ENCODE measurements around the gene USP24.

USP24 gene

GRCh38 chr1:55246331-55246730 is 31.2 kb upstream of the USP24 start:
- no peaks in the 10 kb centered on the region for H3K4me1 ChIP-seq (ENCODE audit: control insufficient read depth, insufficient read depth, low read length)
- no peaks in the 10 kb centered on the region for H3K27me3 ChIP-seq (ENCODE audit: control insufficient read depth, insufficient read depth, low read length)
- H3K9me3 ChIP-seq (ENCODE audit: control insufficient read depth, insufficient read depth, low read length) = no peaks in the 10 kb centered on the region
- no peak overlapping the region for H3K4me3 ChIP-seq (ENCODE audit: low read length)
- no peak for DNase-seq (ENCODE audit: low read depth, low spot score)
- H3K36me3 ChIP-seq (ENCODE audit: control insufficient read depth, insufficient read depth, low read length) = no peaks in the 10 kb centered on the region
- no peak overlapping the region for H3K27ac ChIP-seq (ENCODE audit: low read length)

GRCh38 chr1:55245781-55246180 is 30.6 kb upstream of the USP24 start:
- no peak overlapping the region for H3K4me3 ChIP-seq (ENCODE audit: low read length)
- no CpG with 5 or more reads among the region's 4 CpGs for WGBS (ENCODE audit: insufficient coverage, insufficient read length)
- DNase-seq (ENCODE audit: low read depth, low spot score) = no peak

GRCh38 chr1:55244476-55245099 is 29.4 kb upstream of the USP24 start:
- Histone ChIP-seq H3K4me3 (ENCODE audit: low read length) (no peak overlapping the region), H3K27ac (ENCODE audit: low read length) (no peak overlapping the region), H3K36me3 (ENCODE audit: control insufficient read depth, insufficient read depth, low read length) (no peaks in the 10 kb centered on the region), H3K9me3 (ENCODE audit: control insufficient read depth, insufficient read depth, low read length) (no peaks in the 10 kb centered on the region), H3K27me3 (ENCODE audit: control insufficient read depth, insufficient read depth, low read length) (no peaks in the 10 kb centered on the region), H3K4me1 (ENCODE audit: control insufficient read depth, insufficient read depth, low read length) (no peaks in the 10 kb centered on the region)
- no peak for DNase-seq (ENCODE audit: low read depth, low spot score)
- WGBS (ENCODE audit: insufficient coverage, insufficient read length) = no CpG with 5 or more reads among the region's 6 CpGs

More at GRCh38 chr1:55245781-55246180, 30.6 kb upstream of the USP24 start:
- H3K27ac ChIP-seq (ENCODE audit: low read length) = no peak overlapping the region
- no peaks in the 10 kb centered on the region for H3K9me3 ChIP-seq (ENCODE audit: control insufficient read depth, insufficient read depth, low read length)
- H3K27me3 ChIP-seq (ENCODE audit: control insufficient read depth, insufficient read depth, low read length) = no peaks in the 10 kb centered on the region
- H3K4me1 ChIP-seq (ENCODE audit: control insufficient read depth, insufficient read depth, low read length) = no peaks in the 10 kb centered on the region
- H3K36me3 ChIP-seq (ENCODE audit: control insufficient read depth, insufficient read depth, low read length) = no peaks in the 10 kb centered on the region

GRCh38 chr1:55243655-55244054 is 28.5 kb upstream of the USP24 start:
- Histone ChIP-seq H3K27ac (ENCODE audit: low read length) (no peak overlapping the region), H3K4me3 (ENCODE audit: low read length) (no peak overlapping the region), H3K27me3 (ENCODE audit: control insufficient read depth, insufficient read depth, low read length) (no peaks in the 10 kb centered on the region), H3K36me3 (ENCODE audit: control insufficient read depth, insufficient read depth, low read length) (no peaks in the 10 kb centered on the region), H3K9me3 (ENCODE audit: control insufficient read depth, insufficient read depth, low read length) (no peaks in the 10 kb centered on the region), H3K4me1 (ENCODE audit: control insufficient read depth, insufficient read depth, low read length) (no peaks in the 10 kb centered on the region)
- DNase-seq (ENCODE audit: low read depth, low spot score) = no peak
- WGBS (ENCODE audit: insufficient coverage, insufficient read length) = no CpG with 5 or more reads among the region's 2 CpGs

- no peak overlapping the region for H3K27ac ChIP-seq (ENCODE audit: low read length)
- no peak for DNase-seq (ENCODE audit: low read depth, low spot score)
- no peak overlapping the region for H3K4me3 ChIP-seq (ENCODE audit: low read length)
- WGBS (ENCODE audit: insufficient coverage, insufficient read length) = no CpG with 5 or more reads among the region's 2 CpGs
- no peaks in the 10 kb centered on the region for H3K27me3 ChIP-seq (ENCODE audit: control insufficient read depth, insufficient read depth, low read length)
- no peaks in the 10 kb centered on the region for H3K9me3 ChIP-seq (ENCODE audit: control insufficient read depth, insufficient read depth, low read length)
- H3K36me3 ChIP-seq (ENCODE audit: control insufficient read depth, insufficient read depth, low read length) = no peaks in the 10 kb centered on the region
- no peaks in the 10 kb centered on the region for H3K4me1 ChIP-seq (ENCODE audit: control insufficient read depth, insufficient read depth, low read length)
Measured at GRCh38 chr1:55239548-55239947, 24.4 kb upstream of the USP24 start.

GRCh38 chr1:55235722-55236121 is 20.6 kb upstream of the USP24 start:
- H3K36me3 ChIP-seq (ENCODE audit: control insufficient read depth, insufficient read depth, low read length) = no peaks in the 10 kb centered on the region
- no CpG with 5 or more reads among the region's 4 CpGs for WGBS (ENCODE audit: insufficient coverage, insufficient read length)
- H3K27me3 ChIP-seq (ENCODE audit: control insufficient read depth, insufficient read depth, low read length) = no peaks in the 10 kb centered on the region
- no peak overlapping the region for H3K4me3 ChIP-seq (ENCODE audit: low read length)
- no peaks in the 10 kb centered on the region for H3K9me3 ChIP-seq (ENCODE audit: control insufficient read depth, insufficient read depth, low read length)
- no peak overlapping the region for H3K27ac ChIP-seq (ENCODE audit: low read length)
- no peaks in the 10 kb centered on the region for H3K4me1 ChIP-seq (ENCODE audit: control insufficient read depth, insufficient read depth, low read length)
- DNase-seq (ENCODE audit: low read depth, low spot score) = no peak

- H3K4me1 ChIP-seq (ENCODE audit: control insufficient read depth, insufficient read depth, low read length) = no peaks in the 10 kb centered on the region
- no CpG with 5 or more reads among the region's 3 CpGs for WGBS (ENCODE audit: insufficient coverage, insufficient read length)
- H3K27ac ChIP-seq (ENCODE audit: low read length) = no peak overlapping the region
- H3K9me3 ChIP-seq (ENCODE audit: control insufficient read depth, insufficient read depth, low read length) = no peaks in the 10 kb centered on the region
- no peaks in the 10 kb centered on the region for H3K36me3 ChIP-seq (ENCODE audit: control insufficient read depth, insufficient read depth, low read length)
- no peak for DNase-seq (ENCODE audit: low read depth, low spot score)
- H3K4me3 ChIP-seq (ENCODE audit: low read length) = no peak overlapping the region
- H3K27me3 ChIP-seq (ENCODE audit: control insufficient read depth, insufficient read depth, low read length) = no peaks in the 10 kb centered on the region
Measured at GRCh38 chr1:55234016-55234415, 18.9 kb upstream of the USP24 start.

- no peaks in the 10 kb centered on the region for H3K36me3 ChIP-seq (ENCODE audit: control insufficient read depth, insufficient read depth, low read length)
- no peaks in the 10 kb centered on the region for H3K4me1 ChIP-seq (ENCODE audit: control insufficient read depth, insufficient read depth, low read length)
- H3K4me3 ChIP-seq (ENCODE audit: low read length) = no peak overlapping the region
- H3K9me3 ChIP-seq (ENCODE audit: control insufficient read depth, insufficient read depth, low read length) = no peaks in the 10 kb centered on the region
- DNase-seq (ENCODE audit: low read depth, low spot score) = no peak
- no peaks in the 10 kb centered on the region for H3K27me3 ChIP-seq (ENCODE audit: control insufficient read depth, insufficient read depth, low read length)
- no CpG with 5 or more reads among the region's 5 CpGs for WGBS (ENCODE audit: insufficient coverage, insufficient read length)
- no peak overlapping the region for H3K27ac ChIP-seq (ENCODE audit: low read length)
Measured at GRCh38 chr1:55233145-55233777, 18.1 kb upstream of the USP24 start.

- Histone ChIP-seq H3K36me3 (ENCODE audit: control insufficient read depth, insufficient read depth, low read length) (no peaks in the 10 kb centered on the region), H3K4me3 (ENCODE audit: low read length) (no peak overlapping the region), H3K27ac (ENCODE audit: low read length) (no peak overlapping the region), H3K4me1 (ENCODE audit: control insufficient read depth, insufficient read depth, low read length) (no peaks in the 10 kb centered on the region), H3K27me3 (ENCODE audit: control insufficient read depth, insufficient read depth, low read length) (no peaks in the 10 kb centered on the region), H3K9me3 (ENCODE audit: control insufficient read depth, insufficient read depth, low read length) (no peaks in the 10 kb centered on the region)
- DNase-seq (ENCODE audit: low read depth, low spot score) = no peak
- WGBS (ENCODE audit: insufficient coverage, insufficient read length) = no CpG with 5 or more reads among the region's 6 CpGs
Measured at GRCh38 chr1:55232448-55233144, 17.4 kb upstream of the USP24 start.

- H3K4me1 ChIP-seq (ENCODE audit: control insufficient read depth, insufficient read depth, low read length) = no peaks in the 10 kb centered on the region
- H3K27ac ChIP-seq (ENCODE audit: low read length) = no peak overlapping the region
- no CpG with 5 or more reads among the region's 3 CpGs for WGBS (ENCODE audit: insufficient coverage, insufficient read length)
- no peaks in the 10 kb centered on the region for H3K36me3 ChIP-seq (ENCODE audit: control insufficient read depth, insufficient read depth, low read length)
- no peaks in the 10 kb centered on the region for H3K27me3 ChIP-seq (ENCODE audit: control insufficient read depth, insufficient read depth, low read length)
- DNase-seq (ENCODE audit: low read depth, low spot score) = no peak
- H3K4me3 ChIP-seq (ENCODE audit: low read length) = no peak overlapping the region
- H3K9me3 ChIP-seq (ENCODE audit: control insufficient read depth, insufficient read depth, low read length) = no peaks in the 10 kb centered on the region
Measured at GRCh38 chr1:55231745-55232144, 16.6 kb upstream of the USP24 start.

Data from iPS DF 6.9 (cell line).